Smooth muscle cell of bladder (primary cell): ENCODE data around the gene RAD18. TPM values are rescaled to one million over a fixed set of nuclear protein-coding genes. Genes with fewer than 3 reads are reported as not detected.

Experiments used
- total RNA-seq: library from RNA; depleted of rRNA; stranded (reverse); fragments of >200 nt; gene quantifications from 2 replicates; pipeline ENCODE4 v1.2.3, GENCODE V29; 2014

The RAD18 gene
- total RNA-seq: 4.3 and 4.6 TPM in 2 replicates

GRCh38 chr3:8963137-8963853, at the start of gene RAD18:
RAD18 (minus strand) TSS chr3:8963472; CDS start chr3:8963385, 87 bp downstream.

Other genes with a start within 250 kb of the RAD18 start
- gene CAV3, start 229.7 kb downstream of the RAD18 start, total RNA-seq: not detected in 2 replicates
- 0.37 and 0.57 TPM in 2 replicates for gene OXTR, start 193.9 kb downstream of the RAD18 start, total RNA-seq